PC-9 (cell line): ENCODE data around the gene AQP12A. TPM values are rescaled to one million over a fixed set of nuclear protein-coding genes. Genes with fewer than 3 reads are reported as not detected.
"Not testable (repeated sequence)": the region's sequence is repeated elsewhere in the genome, so short reads cannot be mapped to it uniquely, and the experiment has no call there.

Experiments
- Bru-seq: library from RNA; stranded (reverse); fragments of 400-500 nt; gene quantifications from one replicate; lab custom pipeline; 2021; lab: Mats Ljungman, UMichigan
- BruChase-seq, 2 experiments: library from RNA; stranded (reverse); fragments of 400-500 nt; gene quantifications; one replicate each; lab custom pipeline; 2021; lab: Mats Ljungman, UMichigan
- BruUV-seq: library from RNA; stranded (reverse); fragments of 400-500 nt; replicated peaks from 2 replicates; lab custom pipeline; 2021; lab: Mats Ljungman, UMichigan
- CTCF ChIA-PET: fragments of 300-600 bp; sonication (Branson Sonifier 250); formaldehyde crosslinking; loops from one replicate; lab custom pipeline; 2022; ENCODE audit warnings: antibody characterized with exemption; lab: Charles Lee
- POLR2A ChIA-PET: fragments of 300-600 bp; sonication (Branson Sonifier 250); formaldehyde crosslinking; loops from one replicate; lab custom pipeline; 2022; ENCODE audit warnings: antibody characterized with exemption; ENCODE audit not compliant: unreplicated experiment; lab: Charles Lee
- DNase-seq, 2 experiments: peaks; one replicate each; pipeline versions ENCODE4 v3.0.0 to v3.0.0-alpha.2; 2015 to 2022; ENCODE audit warnings: mixed read lengths in 1 of 2
- H2AFZ ChIP-seq: fragments of 200-600 bp; sonication (generic); 2 replicates; pipeline ENCODE4 v1.8.1; 2017; ENCODE audit warnings: antibody characterized with exemption
- H3F3A ChIP-seq: fragments of 200-600 bp; sonication (generic); 2 replicates; pipeline ENCODE4 v1.8.1; 2017; ENCODE audit warnings: antibody characterized with exemption, mild to moderate bottlenecking, low read depth; ENCODE audit not compliant: insufficient read depth
- H3K27ac ChIP-seq: fragments of 200-600 bp; sonication (generic); 2 replicates; pipeline ENCODE4 v1.6.1; 2016; ENCODE audit warnings: mixed run types
- H3K27me3 ChIP-seq: fragments of 200-600 bp; sonication (generic); 2 replicates; pipeline ENCODE4 v1.6.1; 2016; ENCODE audit warnings: low read depth, mixed run types; ENCODE audit not compliant: insufficient read depth
- H3K36me3 ChIP-seq: fragments of 200-600 bp; sonication (generic); 2 replicates; pipeline ENCODE4 v1.6.1; 2016; ENCODE audit warnings: low read depth, mixed run types
- H3K4me1 ChIP-seq: fragments of 200-600 bp; sonication (generic); replicated peaks from 2 replicates; pipeline ENCODE4 v1.6.1; 2016; ENCODE audit warnings: mixed run types; ENCODE audit not compliant: insufficient read depth
- H3K4me2 ChIP-seq: fragments of 200-600 bp; sonication (generic); 2 replicates; pipeline ENCODE4 v1.6.1; 2017; ENCODE audit warnings: mixed run types
- H3K4me3 ChIP-seq: fragments of 200-600 bp; sonication (generic); 2 replicates; pipeline ENCODE4 v1.6.1; 2016; ENCODE audit warnings: mixed run types
- H3K79me2 ChIP-seq: fragments of 200-600 bp; sonication (generic); 2 replicates; pipeline ENCODE4 v1.6.1; 2017; ENCODE audit warnings: low read depth, mixed run types
- H3K9me2 ChIP-seq: fragments of 200-600 bp; sonication (generic); 2 replicates; pipeline ENCODE4 v1.8.1; 2017; ENCODE audit warnings: mild to moderate bottlenecking; ENCODE audit not compliant: insufficient read depth
- H3K9me3 ChIP-seq: fragments of 200-600 bp; sonication (generic); 2 replicates; pipeline ENCODE4 v1.8.1; 2016; ENCODE audit warnings: low read depth; ENCODE audit not compliant: insufficient read depth
- H4K20me1 ChIP-seq: fragments of 200-600 bp; sonication (generic); 2 replicates; pipeline ENCODE4 v1.8.1; 2017; ENCODE audit not compliant: insufficient read depth
- CTCF ChIP-seq: fragments of 200-600 bp; sonication (generic); conservative IDR thresholded peaks from 2 replicates; pipeline ENCODE4 v1.6.1; 2017; ENCODE audit warnings: mixed run types, antibody characterized with exemption, mild to moderate bottlenecking, moderate library complexity
- EZH2 ChIP-seq: fragments of 200-600 bp; sonication (generic); IDR thresholded peaks from 2 replicates; pipeline ENCODE4 v1.8.0; 2017; ENCODE audit warnings: antibody characterized with exemption, low read depth
- intact Hi-C: fragments of 100-400 bp; cut with micrococcal nuclease; formaldehyde crosslinking; loops from one replicate; pipeline ENCODE4 v1.10.0; 2022; ENCODE audit not compliant: unreplicated experiment
- long read RNA-seq: library from polyadenylated mRNA; stranded (forward); transcript quantifications from one replicate; pipeline ENCODE4 v2.0.0, GENCODE V29; 2022
- total RNA-seq: library from RNA; stranded (reverse); gene quantifications from 2 replicates; pipeline ENCODE4 v1.2.3, GENCODE V29; 2021

The AQP12A gene, protein sequence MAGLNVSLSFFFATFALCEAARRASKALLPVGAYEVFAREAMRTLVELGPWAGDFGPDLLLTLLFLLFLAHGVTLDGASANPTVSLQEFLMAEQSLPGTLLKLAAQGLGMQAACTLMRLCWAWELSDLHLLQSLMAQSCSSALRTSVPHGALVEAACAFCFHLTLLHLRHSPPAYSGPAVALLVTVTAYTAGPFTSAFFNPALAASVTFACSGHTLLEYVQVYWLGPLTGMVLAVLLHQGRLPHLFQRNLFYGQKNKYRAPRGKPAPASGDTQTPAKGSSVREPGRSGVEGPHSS
- not detected in 2 replicates for total RNA-seq
- not detected for Bru-seq, nascent RNA
- not detected for BruChase-seq, experiment 1, labeled RNA remaining after a 2-hour chase
- BruChase-seq, experiment 2, labeled RNA remaining after a 6-hour chase = percentile 13 among the genes with signal in this experiment
- long read RNA-seq = 0 reads

DNA sequence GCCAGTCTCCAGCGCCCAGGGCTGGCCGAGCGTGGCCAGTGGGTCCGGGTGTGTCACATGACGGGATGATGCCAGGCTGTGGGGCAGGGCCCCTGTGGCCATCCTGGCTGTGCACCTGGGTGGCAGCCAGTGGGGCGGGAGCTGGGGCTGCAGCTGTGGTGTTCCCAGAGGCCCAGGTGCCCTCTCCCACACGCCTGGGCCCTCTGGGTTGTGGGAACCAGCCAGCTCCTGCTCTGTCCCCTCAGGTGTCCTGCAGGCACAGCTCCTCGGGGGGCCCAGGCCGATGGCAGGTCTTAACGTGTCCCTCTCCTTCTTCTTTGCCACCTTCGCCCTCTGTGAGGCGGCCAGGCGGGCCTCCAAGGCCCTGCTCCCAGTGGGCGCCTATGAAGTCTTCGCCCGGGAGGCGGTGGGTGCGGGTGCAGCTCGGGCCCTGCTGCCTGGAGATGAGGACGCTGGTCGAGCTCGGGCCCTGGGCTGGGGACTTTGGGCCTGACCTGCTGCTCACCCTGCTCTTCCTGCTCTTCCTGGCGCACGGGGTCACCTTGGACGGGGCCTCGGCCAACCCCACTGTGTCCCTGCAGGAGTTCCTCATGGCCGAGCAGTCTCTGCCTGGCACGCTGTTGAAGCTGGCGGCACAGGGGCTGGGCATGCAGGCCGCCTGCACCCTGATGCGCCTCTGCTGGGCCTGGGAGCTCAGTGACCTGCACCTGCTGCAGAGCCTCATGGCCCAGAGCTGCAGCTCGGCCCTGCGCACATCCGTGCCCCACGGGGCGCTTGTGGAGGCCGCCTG is at the start of gene AQP12A:
Gene AQP12A, plus strand, starts transcription at position 236 of the 790 bp plus-strand sequence. Its CDS starts 48 bp downstream, at position 284.
- H3K4me2 ChIP-seq, H4K20me1 ChIP-seq, CTCF ChIA-PET, H3F3A ChIP-seq, H3K27ac ChIP-seq, BruUV-seq, H3K4me1 ChIP-seq, intact Hi-C loops, H3K79me2 ChIP-seq, H3K36me3 ChIP-seq, H3K9me2 ChIP-seq, H2AFZ ChIP-seq, H3K9me3 ChIP-seq, POLR2A ChIA-PET, H3K4me3 ChIP-seq, DNase-seq: not testable (repeated sequence)
- H3K27me3 ChIP-seq = peaks cover 24% of the 10 kb centered on the region

DNA sequence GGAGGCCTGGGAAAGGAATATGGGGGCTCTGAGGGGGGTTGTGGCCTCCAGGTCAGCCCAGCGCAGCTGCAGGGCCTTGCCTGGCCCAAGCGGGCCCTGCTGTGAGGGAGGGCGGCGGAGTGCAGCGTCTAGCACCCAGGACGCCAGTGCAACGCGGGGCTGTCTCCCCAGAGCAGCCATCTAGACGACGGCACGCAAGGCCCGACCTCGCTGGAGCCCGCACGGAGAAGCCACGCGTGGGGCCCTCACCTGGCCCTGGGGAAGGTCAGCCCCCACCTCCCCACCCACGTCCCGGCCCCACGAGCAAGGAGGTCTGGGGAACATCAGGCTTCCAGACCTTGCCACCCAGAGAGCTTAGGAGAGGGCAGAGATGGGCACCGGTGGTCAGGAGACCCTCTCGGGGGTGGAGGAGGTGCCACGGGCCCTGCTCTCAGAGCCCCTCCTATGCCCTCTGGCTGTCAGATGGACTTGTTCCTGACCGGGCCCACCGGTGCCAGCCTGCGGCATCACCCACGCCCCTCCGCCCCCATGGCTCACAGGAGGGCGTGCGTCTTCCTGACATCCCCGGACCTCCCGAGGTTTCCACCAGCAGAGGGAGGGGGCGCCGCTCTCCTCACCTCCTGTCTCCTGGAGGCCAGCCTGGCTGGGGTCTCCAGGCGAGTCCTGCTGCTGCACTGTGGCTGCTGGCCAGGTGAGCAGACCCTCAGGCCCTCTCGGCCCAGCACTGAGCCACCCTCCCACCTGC is 49.4 kb upstream of the AQP12A start:
- Histone ChIP-seq H3K27me3 (peaks cover 78% of the 10 kb centered on the region), H3K36me3 (no peaks in the 10 kb centered on the region), H3K79me2 (no peaks in the 10 kb centered on the region), H3K9me3 (no peaks in the 10 kb centered on the region), H3K4me2 (no peak overlapping the region), H2AFZ (no peak overlapping the region), H3K4me3 (no peak overlapping the region), H3K4me1 (no peaks in the 10 kb centered on the region), H3F3A (no peaks in the 10 kb centered on the region), H3K27ac (no peak overlapping the region), H3K9me2 (no peaks in the 10 kb centered on the region), H4K20me1 (no peaks in the 10 kb centered on the region)
- intact Hi-C loops = no loop called here
- no peak for TF ChIP-seq EZH2
- TF ChIP-seq CTCF = no peak
- POLR2A ChIA-PET = no interaction called here
- DNase-seq = no peak
- CTCF ChIA-PET = interaction anchor here (0.7 kb wide), 1 partner anchor 1161 kb away, joined by 7 read pairs; no protein-coding TSS in a partner anchor
- no TSS peak for BruUV-seq

GRCh38 chr2:240642806-240643092 is 48.9 kb upstream of the AQP12A start:
- Histone ChIP-seq H3K27me3 (peaks cover 78% of the 10 kb centered on the region), H3F3A (no peaks in the 10 kb centered on the region), H3K4me2 (no peak overlapping the region), H3K4me1 (no peaks in the 10 kb centered on the region), H4K20me1 (no peaks in the 10 kb centered on the region), H3K79me2 (no peaks in the 10 kb centered on the region), H2AFZ (no peak overlapping the region), H3K9me3 (no peaks in the 10 kb centered on the region), H3K36me3 (no peaks in the 10 kb centered on the region), H3K9me2 (no peaks in the 10 kb centered on the region), H3K27ac (no peak overlapping the region), H3K4me3 (no peak overlapping the region)
- intact Hi-C loops = no loop called here
- DNase-seq = no peak
- BruUV-seq = no TSS peak
- TF ChIP-seq EZH2 (no peak), CTCF (no peak)
- ChIA-PET POLR2A (no interaction called here), CTCF (interaction anchor here (0.7 kb wide), 1 partner anchor 1160 kb away, joined by 7 read pairs; no protein-coding TSS in a partner anchor)
